Breast epithelium (tissue), 3 donors: Measurements from ENCODE around the gene GSX2.

ENCODE experiments used
- POLR2A ChIP-seq: fragments of 450-650 bp; IDR thresholded peaks from one replicate; pipeline ENCODE4 v1.6.1; 2016; ENCODE audit warnings: antibody characterized with exemption, mild to moderate bottlenecking, moderate library complexity
- TF ChIP-seq, protein P1 (sequence below), 3 donors: fragments of 450-650 bp; IDR thresholded peaks; one replicate each; pipeline ENCODE4 v1.5.1; 2016 to 2017; ENCODE audit warnings: antibody characterized with exemption in 3 of 3, mild to moderate bottlenecking in 3 of 3, moderate library complexity in 3 of 3

DNA sequence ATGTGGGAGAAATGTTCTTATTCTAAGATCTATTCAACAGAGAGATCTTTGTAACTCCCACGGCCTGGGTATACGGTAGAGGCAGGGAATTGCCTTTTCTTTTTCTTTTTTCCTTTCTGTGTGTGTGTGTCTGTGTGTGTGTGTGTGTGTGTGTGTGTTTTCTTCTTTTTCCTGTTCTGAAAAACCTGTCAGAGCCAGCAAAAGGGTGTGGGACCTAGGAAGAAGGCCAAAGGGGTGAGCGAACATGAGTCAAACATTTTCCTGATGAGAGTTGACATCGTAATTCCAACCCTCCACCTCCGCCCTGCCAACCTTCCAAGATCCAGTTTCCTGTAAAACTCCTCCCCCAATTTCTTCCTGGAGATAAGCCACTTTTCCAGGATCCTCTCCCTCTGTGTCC lies 32.8 kb upstream of the GSX2 start:
- TF ChIP-seq, protein P1, sequence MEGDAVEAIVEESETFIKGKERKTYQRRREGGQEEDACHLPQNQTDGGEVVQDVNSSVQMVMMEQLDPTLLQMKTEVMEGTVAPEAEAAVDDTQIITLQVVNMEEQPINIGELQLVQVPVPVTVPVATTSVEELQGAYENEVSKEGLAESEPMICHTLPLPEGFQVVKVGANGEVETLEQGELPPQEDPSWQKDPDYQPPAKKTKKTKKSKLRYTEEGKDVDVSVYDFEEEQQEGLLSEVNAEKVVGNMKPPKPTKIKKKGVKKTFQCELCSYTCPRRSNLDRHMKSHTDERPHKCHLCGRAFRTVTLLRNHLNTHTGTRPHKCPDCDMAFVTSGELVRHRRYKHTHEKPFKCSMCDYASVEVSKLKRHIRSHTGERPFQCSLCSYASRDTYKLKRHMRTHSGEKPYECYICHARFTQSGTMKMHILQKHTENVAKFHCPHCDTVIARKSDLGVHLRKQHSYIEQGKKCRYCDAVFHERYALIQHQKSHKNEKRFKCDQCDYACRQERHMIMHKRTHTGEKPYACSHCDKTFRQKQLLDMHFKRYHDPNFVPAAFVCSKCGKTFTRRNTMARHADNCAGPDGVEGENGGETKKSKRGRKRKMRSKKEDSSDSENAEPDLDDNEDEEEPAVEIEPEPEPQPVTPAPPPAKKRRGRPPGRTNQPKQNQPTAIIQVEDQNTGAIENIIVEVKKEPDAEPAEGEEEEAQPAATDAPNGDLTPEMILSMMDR (IDR thresholded peaks at IDR 0.05): no peak
- TF ChIP-seq POLR2A: no peak
